Epidermal melanocyte (primary cell): Measurements from ENCODE around the gene HNMT.
"Not testable (repeated sequence)": the region's sequence is repeated elsewhere in the genome, so short reads cannot be mapped to it uniquely, and the experiment has no call there.

Experiments used
- DNase-seq: peaks from one replicate; pipeline ENCODE4 v3.0.0; 2011; ENCODE audit warnings: low spot score; ENCODE audit not compliant: insufficient read length

Gene HNMT

DNA sequence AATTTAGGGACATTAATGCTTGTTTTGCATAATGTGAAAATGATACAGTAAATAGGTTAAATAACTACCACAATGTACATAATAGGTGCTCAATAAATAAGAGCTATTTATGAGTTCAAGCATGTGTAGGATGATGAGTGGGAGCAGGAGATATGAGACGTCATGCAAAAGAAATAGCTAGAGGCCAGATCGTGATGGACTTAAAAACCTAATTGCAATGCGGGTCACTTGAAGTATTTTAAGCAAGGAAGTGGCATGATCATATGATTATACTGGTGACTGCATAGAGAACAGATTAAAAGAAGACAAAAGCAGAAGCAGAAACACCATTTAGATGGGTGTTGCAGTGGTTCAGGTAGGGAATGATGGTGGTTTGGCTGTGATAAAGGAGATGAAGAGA lies 78.0 kb downstream of the HNMT start:
- DNase-seq = no peak

DNA sequence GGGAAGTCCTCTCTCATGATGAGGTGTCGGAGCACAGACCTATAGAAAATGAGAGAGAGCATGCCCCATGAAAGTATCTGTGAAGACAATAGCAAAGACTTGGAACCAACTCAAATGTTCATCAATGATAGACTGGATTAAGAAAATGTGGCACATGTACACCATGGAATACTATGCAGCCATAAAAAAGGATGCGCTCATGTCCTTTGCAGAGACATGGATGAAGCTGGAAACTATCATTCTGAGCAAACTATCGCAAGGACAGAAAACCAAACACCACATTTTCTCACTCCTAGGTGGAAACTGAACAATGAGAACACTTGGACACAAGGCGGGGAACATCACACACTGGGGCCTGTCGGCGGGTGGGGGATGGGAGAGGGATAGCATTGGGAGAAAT lies 79.3 kb downstream of the HNMT start:
- DNase-seq = not testable (repeated sequence)

DNA sequence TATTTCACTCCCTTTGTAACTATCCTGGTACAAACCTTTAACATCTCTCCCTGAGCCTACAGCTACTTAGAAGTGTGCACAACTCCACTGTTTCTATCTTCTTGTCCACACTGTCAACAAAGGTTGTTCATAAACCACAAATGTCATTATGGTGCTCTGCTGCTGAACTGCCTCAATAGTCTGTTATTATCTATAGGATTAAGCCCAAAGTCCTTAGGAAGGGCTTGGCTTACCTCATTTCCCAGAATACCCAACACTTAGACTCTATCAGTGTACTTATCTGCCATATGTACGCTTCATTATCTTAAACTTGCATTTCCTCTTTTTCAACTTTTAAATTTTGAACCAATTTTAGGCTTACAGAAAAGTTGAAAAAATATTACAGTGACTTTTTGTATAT lies 94.2 kb downstream of the HNMT start:
- DNase-seq = no peak

DNA sequence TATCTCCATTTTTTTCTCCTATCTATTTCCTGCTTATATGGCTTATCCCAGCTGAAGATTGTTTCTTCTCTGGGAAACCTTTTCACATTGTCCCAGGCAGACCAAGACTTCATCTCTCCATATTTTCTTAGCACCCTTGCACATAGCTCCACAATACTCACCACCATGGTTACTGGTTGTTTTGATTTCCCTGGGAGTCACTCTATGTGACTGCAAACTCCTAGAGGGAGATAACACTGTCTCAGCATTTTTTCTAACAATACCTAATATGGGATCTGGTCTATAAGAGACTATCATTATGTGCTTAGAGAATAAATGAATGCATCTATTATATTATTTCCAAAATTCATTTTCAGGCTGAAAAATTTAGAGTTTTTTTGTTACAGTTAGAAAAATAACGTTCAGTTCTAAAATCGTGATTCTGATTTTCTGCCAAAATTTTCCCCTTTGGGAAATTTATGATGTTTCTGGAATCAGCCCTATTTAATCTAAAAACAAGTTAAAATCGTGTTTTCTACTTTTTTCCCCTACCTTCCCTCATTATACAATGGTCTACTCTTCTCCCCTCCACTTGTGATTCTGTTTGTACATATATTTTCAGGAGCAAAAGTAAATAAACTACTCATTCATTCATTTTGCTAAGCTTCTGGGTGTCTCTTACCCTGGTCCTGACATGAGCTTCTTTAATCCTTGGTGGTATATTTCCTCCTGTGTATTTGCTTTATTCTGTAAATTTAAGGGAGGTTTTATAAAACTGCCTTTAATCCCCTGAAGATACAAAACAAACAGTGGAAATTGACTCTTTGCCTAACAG lies 95.4 kb downstream of the HNMT start:
- no peak for DNase-seq

DNA sequence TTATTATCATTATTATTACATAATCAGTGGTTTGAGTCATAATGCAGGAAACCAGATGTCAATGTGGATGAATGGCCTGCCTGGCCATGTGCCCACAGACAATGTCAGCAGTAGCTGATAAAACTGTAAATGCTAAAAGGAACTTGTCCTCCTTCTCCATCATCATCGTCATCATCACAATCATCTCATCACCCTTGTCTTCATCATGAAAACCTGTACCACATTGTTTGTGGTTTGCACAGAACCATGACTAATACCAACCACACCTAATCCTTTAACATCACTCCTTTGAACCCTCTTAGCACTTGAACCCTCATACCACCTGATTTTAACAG lies 96.0 kb downstream of the HNMT start:
- DNase-seq = no peak

DNA sequence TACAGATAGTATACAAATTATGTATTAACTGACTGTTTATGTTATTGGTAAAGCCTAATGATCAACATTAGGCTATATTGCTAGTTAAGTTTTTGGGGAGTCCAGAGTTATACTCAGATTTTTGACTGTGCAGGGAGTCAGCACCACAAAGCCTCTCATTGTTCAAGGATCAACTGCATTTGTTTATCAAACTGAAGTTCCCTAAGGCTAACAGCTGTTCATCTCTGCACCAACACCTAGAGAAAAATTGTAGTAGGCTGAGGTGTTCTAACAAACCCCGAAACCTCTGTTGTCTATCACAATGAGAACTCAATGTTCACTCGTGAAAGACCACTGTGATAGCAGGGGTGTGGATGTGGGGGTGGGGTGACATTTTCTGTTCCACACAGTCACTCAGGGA lies 97.7 kb downstream of the HNMT start:
- no peak for DNase-seq

DNA sequence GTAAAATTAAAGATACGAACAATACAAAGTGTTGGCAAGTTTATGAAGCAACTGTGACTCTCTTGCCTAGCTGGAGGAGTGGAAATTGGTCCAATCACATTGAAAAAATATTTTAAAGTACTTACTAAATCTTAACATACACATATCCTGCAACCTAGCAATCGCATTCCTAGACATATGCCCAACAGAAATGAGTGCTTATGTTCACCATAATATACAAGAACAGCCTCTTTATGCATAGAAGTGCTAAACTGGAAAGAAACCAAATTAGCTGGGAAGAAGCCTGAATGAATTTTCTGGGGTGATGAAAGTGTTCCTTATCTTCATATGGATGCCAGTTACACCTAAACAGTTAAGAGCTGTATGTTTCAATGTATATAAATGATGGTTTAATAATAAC lies 98.9 kb downstream of the HNMT start:
- DNase-seq = no peak
